Left lung (tissue), 10 donors: ENCODE measurements around the gene TMEM35A. TPM values are rescaled to one million over a fixed set of nuclear protein-coding genes. Genes with fewer than 3 reads are reported as not detected.
"Not testable (repeated sequence)": the region's sequence is repeated elsewhere in the genome, so short reads cannot be mapped to it uniquely, and the experiment has no call there.

Experiments
- ATAC-seq: fragments of 200-7000 bp; cut with Tn5 transposase; one replicate; pipeline ENCODE4 v1.9.1; 2020; ENCODE audit warnings: moderate library complexity
- DNase-seq, 4 donors: peaks; one replicate each; pipeline ENCODE4 v3.0.0-alpha.2; 2013 to 2020
- H3K27ac ChIP-seq, 2 donors: fragments of 200-600 bp; sonication (generic) in 1 of 2; one replicate each; pipeline versions ENCODE4 v1.5.0 to v1.8.0; 2020 to 2021
- H3K27me3 ChIP-seq, 2 donors: fragments of 200-600 bp; sonication (generic) in 1 of 2; one replicate each; pipeline versions ENCODE4 v1.5.0 to v1.8.0; 2020 to 2021
- H3K36me3 ChIP-seq, 2 donors: fragments of 200-600 bp; sonication (generic) in 1 of 2; one replicate each; pipeline versions ENCODE4 v1.5.0 to v1.8.0; 2020 to 2021
- H3K4me1 ChIP-seq, 2 donors: fragments of 200-600 bp; one replicate each; pipeline ENCODE4 v1.8.0; 2021
- H3K4me3 ChIP-seq, 2 donors: fragments of 200-600 bp; sonication (generic) in 1 of 2; one replicate each; pipeline versions ENCODE4 v1.5.0 to v1.8.0; 2020 to 2021; ENCODE audit warnings: mild to moderate bottlenecking in 1 of 2
- H3K9me3 ChIP-seq, 2 donors: fragments of 200-600 bp; sonication (generic) in 1 of 2; one replicate each; pipeline versions ENCODE4 v1.5.0 to v1.8.0; 2020 to 2021
- intact Hi-C, 2 donors: fragments of 100-400 bp; cut with DNase I; formaldehyde crosslinking; loops; one replicate each; pipeline versions ENCODE4 v1.11.2 to v1.14.2; 2022
- polyA plus RNA-seq, 6 donors: library from polyadenylated mRNA; unstranded; fragments of 120-200 nt; gene quantifications; one replicate each; pipeline ENCODE4 v1.2.1, GENCODE V29; 2013; ENCODE audit not compliant: insufficient read length in 6 of 6
- total RNA-seq, 2 donors: library from RNA; stranded (reverse); fragmentation: NEBNext Ultra II Directional; extraction: Animal tissue kit (Norgen Biotek cat#: 25700); gene quantifications; one replicate each; pipeline ENCODE4 v1.2.1, GENCODE V29; 2021
- TF ChIP-seq, protein P1 (sequence below), 2 donors: fragments of 200-600 bp; sonication (generic) in 1 of 2; IDR thresholded peaks; one replicate each; pipeline versions ENCODE4 v1.5.0 to v1.8.0; 2021; ENCODE audit warnings: antibody characterized with exemption in 2 of 2
- donor health status: DM: no; HTN: yes; CAD: no.
- donor health status: DM: no; HTN: no; CAD: no.

The TMEM35A gene
- total and polyA plus RNA-seq, 8 donors: 1.2 to 17.0 (median 12.2) TPM

DNA sequence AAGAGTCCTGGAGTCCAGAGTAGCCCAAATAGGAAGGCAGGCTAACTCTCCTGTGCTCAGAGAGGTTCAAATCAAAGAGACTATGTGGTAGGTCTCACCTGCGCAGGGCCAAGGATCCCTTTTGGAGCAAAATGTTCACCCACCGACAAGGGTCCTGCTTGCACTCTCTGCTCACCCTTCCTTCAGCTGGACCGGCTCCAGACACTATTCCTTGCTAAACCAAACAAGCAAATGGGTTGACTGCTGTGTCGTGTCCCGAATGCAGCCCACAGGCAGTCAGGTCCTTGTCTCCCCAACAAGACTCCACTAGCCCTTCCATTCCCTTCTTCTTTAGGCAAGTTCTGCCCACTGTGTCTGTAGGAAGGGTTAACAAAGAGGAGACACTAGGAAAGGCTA is 27.5 kb upstream of the TMEM35A start:
- Histone ChIP-seq H3K36me3 (no peaks in the 10 kb centered on the region), H3K9me3 (no peaks in the 10 kb centered on the region), H3K4me1 (no peaks in the 10 kb centered on the region), H3K4me3 (peak overlapping the region; percentile 33 to 61), H3K27me3 (no peaks in the 10 kb centered on the region), H3K27ac (peak overlapping the region; percentile 81 to 93)
- intact Hi-C loops: no loop called here
- TF ChIP-seq, protein P1, sequence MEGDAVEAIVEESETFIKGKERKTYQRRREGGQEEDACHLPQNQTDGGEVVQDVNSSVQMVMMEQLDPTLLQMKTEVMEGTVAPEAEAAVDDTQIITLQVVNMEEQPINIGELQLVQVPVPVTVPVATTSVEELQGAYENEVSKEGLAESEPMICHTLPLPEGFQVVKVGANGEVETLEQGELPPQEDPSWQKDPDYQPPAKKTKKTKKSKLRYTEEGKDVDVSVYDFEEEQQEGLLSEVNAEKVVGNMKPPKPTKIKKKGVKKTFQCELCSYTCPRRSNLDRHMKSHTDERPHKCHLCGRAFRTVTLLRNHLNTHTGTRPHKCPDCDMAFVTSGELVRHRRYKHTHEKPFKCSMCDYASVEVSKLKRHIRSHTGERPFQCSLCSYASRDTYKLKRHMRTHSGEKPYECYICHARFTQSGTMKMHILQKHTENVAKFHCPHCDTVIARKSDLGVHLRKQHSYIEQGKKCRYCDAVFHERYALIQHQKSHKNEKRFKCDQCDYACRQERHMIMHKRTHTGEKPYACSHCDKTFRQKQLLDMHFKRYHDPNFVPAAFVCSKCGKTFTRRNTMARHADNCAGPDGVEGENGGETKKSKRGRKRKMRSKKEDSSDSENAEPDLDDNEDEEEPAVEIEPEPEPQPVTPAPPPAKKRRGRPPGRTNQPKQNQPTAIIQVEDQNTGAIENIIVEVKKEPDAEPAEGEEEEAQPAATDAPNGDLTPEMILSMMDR (IDR thresholded peaks at IDR 0.05): no peak
- DNase-seq: no peak
- ATAC-seq: peak; percentile 2

GRCh38 chrX:101051549-101052302 is 27.0 kb upstream of the TMEM35A start, which contains the start of gene TRMT2B:
TSS of gene TRMT2B (minus strand) at chrX:101052111. CDS start at chrX:101042289, 9,822 bp downstream.
- ATAC-seq (peak; percentile 99), DNase-seq (peak; percentile 56 to 90 (median 74))
- no peaks in the 10 kb centered on the region for H3K27me3 ChIP-seq
- TF ChIP-seq, protein P1 (IDR thresholded peaks at IDR 0.05): no peak
- no peaks in the 10 kb centered on the region for H3K4me1 ChIP-seq
- intact Hi-C loops: no loop called here
- no peaks in the 10 kb centered on the region for H3K9me3 ChIP-seq
- H3K4me3 ChIP-seq: peak within 1 kb of the TSS; percentile 33 to 61
- no peaks in the 10 kb centered on the region for H3K36me3 ChIP-seq
- H3K27ac ChIP-seq: peak within 1 kb of the TSS; percentile 81 to 93

GRCh38 chrX:101056551-101056950 is 22.1 kb upstream of the TMEM35A start:
- DNase-seq, H3K27me3 ChIP-seq, H3K27ac ChIP-seq, H3K9me3 ChIP-seq, H3K4me1 ChIP-seq, intact Hi-C loops, ATAC-seq, H3K4me3 ChIP-seq, H3K36me3 ChIP-seq: not testable (repeated sequence)

DNA sequence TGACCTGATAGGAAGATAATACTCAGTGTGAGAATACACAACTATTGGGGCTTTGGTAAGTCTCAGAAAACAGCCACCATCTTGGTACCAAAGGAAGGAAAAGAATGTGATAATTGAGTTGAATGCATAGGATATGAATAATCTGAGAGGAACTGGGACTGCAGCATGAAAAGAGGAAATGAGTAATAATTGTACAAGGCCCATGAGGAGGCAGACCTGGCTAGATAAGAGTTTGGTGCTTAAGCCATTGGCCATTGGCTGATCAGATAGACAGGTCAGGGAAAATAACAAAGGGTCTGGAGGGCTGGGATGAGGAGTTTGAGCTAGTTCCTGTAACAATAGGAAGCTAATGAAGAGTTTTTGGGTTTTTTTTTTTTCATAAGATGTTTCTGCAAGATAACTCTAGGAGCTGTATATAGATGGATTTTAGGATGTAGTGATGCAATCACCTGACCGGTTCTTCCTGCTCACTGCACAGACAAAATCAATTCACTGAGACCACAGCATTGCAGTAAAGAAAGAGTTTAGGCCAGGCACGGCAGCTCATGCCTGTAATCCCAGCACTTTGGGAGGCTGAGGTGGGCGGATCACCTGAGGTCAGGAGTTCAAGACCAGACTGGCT is 21.5 kb upstream of the TMEM35A start:
- no peak overlapping the region for H3K27ac ChIP-seq
- H3K4me1 ChIP-seq: no peaks in the 10 kb centered on the region
- H3K36me3 ChIP-seq: no peaks in the 10 kb centered on the region
- DNase-seq: no peak
- no peak for ATAC-seq
- intact Hi-C loops: no loop called here
- no peaks in the 10 kb centered on the region for H3K9me3 ChIP-seq
- no peak overlapping the region for H3K4me3 ChIP-seq
- TF ChIP-seq, protein P1 (IDR thresholded peaks at IDR 0.05): no peak
- H3K27me3 ChIP-seq: no peaks in the 10 kb centered on the region

- Histone ChIP-seq H3K4me3 (no peak overlapping the region), H3K9me3 (no peaks in the 10 kb centered on the region), H3K27me3 (no peaks in the 10 kb centered on the region), H3K36me3 (no peaks in the 10 kb centered on the region), H3K27ac (no peak overlapping the region), H3K4me1 (no peaks in the 10 kb centered on the region)
- DNase-seq: no peak
- no peak for ATAC-seq
- TF ChIP-seq, protein P1 (IDR thresholded peaks at IDR 0.05): no peak
- intact Hi-C loops: no loop called here
Measured at GRCh38 chrX:101062176-101062575, 16.5 kb upstream of the TMEM35A start.
